Neural crest cell (in vitro differentiated cells): Measurements from ENCODE around the gene COASY. TPM values are rescaled to one million over a fixed set of nuclear protein-coding genes. Genes with fewer than 3 reads are reported as not detected.
"Not testable (repeated sequence)": the region's sequence is repeated elsewhere in the genome, so short reads cannot be mapped to it uniquely, and the experiment has no call there.

Source experiments
- DNase-seq: peaks from one replicate; pipeline ENCODE4 v3.0.0; 2021; ENCODE audit warnings: low read depth, mixed read lengths, low spot score
- H3K27ac Mint-ChIP-seq: one replicate; pipeline ENCODE4 v1.8.0; 2021; ENCODE audit warnings: mild to moderate bottlenecking, mixed read lengths; ENCODE audit not compliant: unreplicated experiment
- H3K27me3 Mint-ChIP-seq: 2 replicates; pipeline ENCODE4 v1.8.0; 2021; ENCODE audit warnings: low read depth, mild to moderate bottlenecking, mixed read lengths
- H3K36me3 Mint-ChIP-seq: 2 replicates; pipeline ENCODE4 v1.8.0; 2021; ENCODE audit warnings: low read depth, mild to moderate bottlenecking, mixed read lengths
- H3K4me1 Mint-ChIP-seq: 2 replicates; pipeline ENCODE4 v1.8.0; 2021; ENCODE audit warnings: mixed read lengths
- H3K4me3 Mint-ChIP-seq: one replicate; pipeline ENCODE4 v1.8.0; 2021; ENCODE audit warnings: mild to moderate bottlenecking, mixed read lengths
- H3K9me3 Mint-ChIP-seq: 2 replicates; pipeline ENCODE4 v1.8.0; 2021; ENCODE audit warnings: mixed read lengths
- CTCF ChIP-seq: fragments of 200-600 bp; sonication (generic); conservative IDR thresholded peaks from 2 replicates; pipeline ENCODE4 v1.5.0; 2021; ENCODE audit warnings: antibody characterized with exemption, mild to moderate bottlenecking
- total RNA-seq: library from RNA; stranded (reverse); gene quantifications from 2 replicates; pipeline ENCODE4 v1.2.1, GENCODE V29; 2021

Gene COASY
- total RNA-seq, 1 donor from 2014 or later = 58.3 TPM

GRCh38 chr17:42537156-42537805 lies 24.7 kb upstream of the COASY start:
- no peak for TF ChIP-seq CTCF
- Mint-ChIP-seq H3K27me3 (no peaks in the 10 kb centered on the region), H3K9me3 (no peaks in the 10 kb centered on the region), H3K36me3 (no peaks in the 10 kb centered on the region), H3K27ac (no peak overlapping the region), H3K4me3 (peak overlapping the region; percentile 89), H3K4me1 (peaks cover 18% of the 10 kb centered on the region)
- DNase-seq = no peak

GRCh38 chr17:42537826-42538451 lies 24.0 kb upstream of the COASY start:
- Mint-ChIP-seq H3K27ac (no peak overlapping the region), H3K36me3 (no peaks in the 10 kb centered on the region), H3K9me3 (no peaks in the 10 kb centered on the region), H3K27me3 (no peaks in the 10 kb centered on the region), H3K4me3 (peak overlapping the region; percentile 89), H3K4me1 (peaks cover 18% of the 10 kb centered on the region)
- no peak for TF ChIP-seq CTCF
- no peak for DNase-seq

- Mint-ChIP-seq H3K4me1 (peaks cover 18% of the 10 kb centered on the region), H3K4me3 (peak overlapping the region; percentile 89), H3K27me3 (no peaks in the 10 kb centered on the region), H3K9me3 (no peaks in the 10 kb centered on the region), H3K27ac (no peak overlapping the region), H3K36me3 (no peaks in the 10 kb centered on the region)
- TF ChIP-seq CTCF = no peak
- no peak for DNase-seq
Measured at GRCh38 chr17:42538482-42538881, 23.5 kb upstream of the COASY start.

- Mint-ChIP-seq H3K4me1 (peaks cover 13% of the 10 kb centered on the region), H3K4me3 (peak overlapping the region; percentile 41)
- H3K27ac Mint-ChIP-seq, H3K27me3 Mint-ChIP-seq, H3K36me3 Mint-ChIP-seq, H3K9me3 Mint-ChIP-seq, DNase-seq: not testable (repeated sequence)
Measured at GRCh38 chr17:42540558-42540957, 21.4 kb upstream of the COASY start.

- Mint-ChIP-seq H3K4me3 (peak overlapping the region; percentile 45), H3K27ac (no peak overlapping the region), H3K4me1 (peaks cover 10% of the 10 kb centered on the region)
Measured at GRCh38 chr17:42541041-42541833, 20.7 kb upstream of the COASY start.

More at GRCh38 chr17:42541041-42541833, 20.7 kb upstream of the COASY start:
- no peak for DNase-seq
- Mint-ChIP-seq H3K27me3 (no peaks in the 10 kb centered on the region), H3K36me3 (no peaks in the 10 kb centered on the region), H3K9me3 (no peaks in the 10 kb centered on the region)
- no peak for TF ChIP-seq CTCF
